Endothelial cell of umbilical vein (primary cell): ENCODE data around the gene LMF1.

Experiments used
- EZH2 ChIP-seq: IDR thresholded peaks from 2 replicates; pipeline ENCODE4 v1.6.1; 2012; ENCODE audit warnings: borderline replicate concordance, low read depth, mild to moderate bottlenecking, moderate library complexity, low read length, inconsistent platforms; ENCODE audit not compliant: severe bottlenecking
- GATA2 ChIP-seq: IDR thresholded peaks from 2 replicates; pipeline ENCODE4 v1.7.0; 2011; ENCODE audit warnings: low read depth, mild to moderate bottlenecking, moderate library complexity, mixed read lengths, low read length; ENCODE audit not compliant: insufficient read length, insufficient read depth
- JUN ChIP-seq: IDR thresholded peaks from 2 replicates; pipeline ENCODE4 v1.6.1; 2011; ENCODE audit warnings: borderline replicate concordance, low read depth; ENCODE audit not compliant: insufficient read length, insufficient read depth
- POLR2A ChIP-seq: IDR thresholded peaks from 2 replicates; pipeline ENCODE4 v1.6.1; 2012; ENCODE audit warnings: low read depth, mild to moderate bottlenecking, control low read depth, low read length
- POLR2AphosphoS5 ChIP-seq: IDR thresholded peaks from 2 replicates; pipeline ENCODE4 v1.6.1; 2012; ENCODE audit warnings: low read depth, mild to moderate bottlenecking, control low read depth, low read length, moderate library complexity; ENCODE audit not compliant: insufficient read depth
- TF ChIP-seq, protein P1 (sequence below), 2 donors: IDR thresholded peaks; 1 replicate in 1 of 2; 2 replicates in 1 of 2; pipeline ENCODE4 v1.5.1; 2011; ENCODE audit warnings: low read length in 2 of 2, mild to moderate bottlenecking in 2 of 2, moderate library complexity in 2 of 2, control low read depth in 1 of 2, inconsistent platforms in 1 of 2, low read depth in 1 of 2; ENCODE audit not compliant: insufficient read depth in 1 of 2; ENCODE audit errors: extremely low read depth in 1 of 2
- TF ChIP-seq, protein P2 (sequence below): IDR thresholded peaks from 2 replicates; pipeline ENCODE4 v1.6.1; 2011; ENCODE audit not compliant: insufficient read depth, insufficient read length

DNA sequence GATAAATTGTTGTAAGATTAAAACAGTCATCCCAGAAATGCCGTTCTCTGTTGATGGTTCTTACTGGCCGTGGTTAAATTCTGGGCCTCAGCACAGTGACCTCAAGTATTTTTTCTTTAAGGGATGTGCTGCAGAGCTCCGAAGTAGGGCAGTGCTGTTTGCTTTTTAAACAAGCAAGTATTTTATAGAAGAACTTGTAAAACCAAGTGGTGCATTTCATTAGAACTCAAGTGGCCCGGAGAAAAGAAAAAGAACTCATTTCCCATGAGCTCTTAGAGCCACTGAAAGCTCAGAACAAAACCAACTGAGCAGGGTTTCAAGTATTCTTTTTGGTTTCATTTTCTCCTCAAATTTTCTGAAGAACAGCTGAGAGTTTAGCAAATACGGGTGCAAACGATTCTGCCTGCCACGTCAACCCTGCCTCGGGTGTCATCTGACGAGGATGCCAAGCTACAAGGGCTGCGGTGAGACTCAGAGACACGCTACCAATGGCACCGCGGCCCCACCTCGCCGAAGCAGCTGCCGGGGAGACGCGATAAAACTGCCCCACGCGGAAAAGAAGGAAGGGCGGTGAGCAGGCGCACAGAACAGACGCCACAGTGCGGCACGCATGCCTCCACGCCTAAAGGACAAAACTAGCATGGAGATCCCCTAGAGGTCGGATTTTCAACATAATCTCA is 6.3 kb downstream of the LMF1 start:
- TF ChIP-seq, protein P1, sequence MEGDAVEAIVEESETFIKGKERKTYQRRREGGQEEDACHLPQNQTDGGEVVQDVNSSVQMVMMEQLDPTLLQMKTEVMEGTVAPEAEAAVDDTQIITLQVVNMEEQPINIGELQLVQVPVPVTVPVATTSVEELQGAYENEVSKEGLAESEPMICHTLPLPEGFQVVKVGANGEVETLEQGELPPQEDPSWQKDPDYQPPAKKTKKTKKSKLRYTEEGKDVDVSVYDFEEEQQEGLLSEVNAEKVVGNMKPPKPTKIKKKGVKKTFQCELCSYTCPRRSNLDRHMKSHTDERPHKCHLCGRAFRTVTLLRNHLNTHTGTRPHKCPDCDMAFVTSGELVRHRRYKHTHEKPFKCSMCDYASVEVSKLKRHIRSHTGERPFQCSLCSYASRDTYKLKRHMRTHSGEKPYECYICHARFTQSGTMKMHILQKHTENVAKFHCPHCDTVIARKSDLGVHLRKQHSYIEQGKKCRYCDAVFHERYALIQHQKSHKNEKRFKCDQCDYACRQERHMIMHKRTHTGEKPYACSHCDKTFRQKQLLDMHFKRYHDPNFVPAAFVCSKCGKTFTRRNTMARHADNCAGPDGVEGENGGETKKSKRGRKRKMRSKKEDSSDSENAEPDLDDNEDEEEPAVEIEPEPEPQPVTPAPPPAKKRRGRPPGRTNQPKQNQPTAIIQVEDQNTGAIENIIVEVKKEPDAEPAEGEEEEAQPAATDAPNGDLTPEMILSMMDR (IDR thresholded peaks at IDR 0.05; ENCODE audit: extremely low read depth in 1 of 2, insufficient read depth in 1 of 2, low read depth in 1 of 2, low read length in 2 of 2), result no peak
- no peak for TF ChIP-seq POLR2A
- TF ChIP-seq POLR2AphosphoS5, result no peak
- no peak for TF ChIP-seq EZH2
- TF ChIP-seq, protein P2, sequence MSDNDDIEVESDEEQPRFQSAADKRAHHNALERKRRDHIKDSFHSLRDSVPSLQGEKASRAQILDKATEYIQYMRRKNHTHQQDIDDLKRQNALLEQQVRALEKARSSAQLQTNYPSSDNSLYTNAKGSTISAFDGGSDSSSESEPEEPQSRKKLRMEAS, result no peak
- no peak for TF ChIP-seq JUN
- TF ChIP-seq GATA2, result no peak
